ENCODE data around the gene TBC1D9. TPM values are rescaled to one million over a fixed set of nuclear protein-coding genes. Genes with fewer than 3 reads are reported as not detected.

TBC1D9 gene
- total and polyA plus RNA-seq, 2 of the 13 experiments (the other 11 are each of a cell fraction or from before 2014, with no cell fraction given): 11.9 to 12.2 TPM

DNA sequence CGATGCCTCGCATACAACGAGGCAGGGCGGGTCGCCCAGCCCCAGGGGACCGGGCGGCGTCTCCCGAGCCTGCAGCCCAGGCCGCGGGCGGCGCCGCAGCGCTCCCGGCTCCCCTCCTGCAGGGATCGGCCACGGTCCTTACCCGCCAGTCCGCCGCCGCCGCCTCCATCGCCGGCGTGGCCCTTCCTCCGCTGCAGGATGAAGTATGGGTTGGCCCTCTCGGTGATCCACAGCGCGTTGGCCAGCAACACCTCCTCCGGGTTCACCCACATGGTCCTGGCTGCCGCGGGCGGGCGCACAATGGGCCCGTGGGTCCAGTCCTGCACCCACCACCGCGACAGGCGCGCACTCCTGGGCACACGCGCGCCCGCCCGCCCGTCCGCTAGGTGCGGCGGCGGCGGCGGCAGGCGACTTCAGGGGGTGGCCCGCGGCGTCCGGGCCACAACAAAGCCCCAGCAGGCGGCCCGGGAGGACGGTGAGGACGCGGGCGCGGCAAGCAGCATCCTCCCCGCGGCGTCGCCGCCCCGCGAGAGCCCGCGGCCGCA, 339 bp downstream of the TBC1D9 start (continued):
- TF ChIP-seq, protein P1, sequence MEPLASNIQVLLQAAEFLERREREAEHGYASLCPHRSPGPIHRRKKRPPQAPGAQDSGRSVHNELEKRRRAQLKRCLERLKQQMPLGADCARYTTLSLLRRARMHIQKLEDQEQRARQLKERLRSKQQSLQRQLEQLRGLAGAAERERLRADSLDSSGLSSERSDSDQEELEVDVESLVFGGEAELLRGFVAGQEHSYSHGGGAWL (CRISPR knock-in tag; IDR thresholded peaks at IDR 0.05): 0 out of 2 replicates have a peak, but pooled peaks have one; percentile 42
- TF ChIP-seq MBD4 (IDR thresholded peaks at IDR 0.05; ENCODE audit: borderline replicate concordance, low read length) (no peak), ZMYM2 (CRISPR knock-in tag; IDR thresholded peaks at IDR 0.05) (no peak), NR3C1 (CRISPR knock-in tag; IDR thresholded peaks at IDR 0.05) (no peak), ZSCAN22 (CRISPR knock-in tag; IDR thresholded peaks at IDR 0.05) (no peak), ZBTB8A (CRISPR knock-in tag; IDR thresholded peaks at IDR 0.05; ENCODE audit: borderline replicate concordance, low read depth) (0 out of 2 replicates have a peak, but pooled peaks have one; percentile 2), ZNF768 (CRISPR knock-in tag; IDR thresholded peaks at IDR 0.05) (peak; percentile 43), JARID2 (CRISPR knock-in tag; IDR thresholded peaks at IDR 0.05; ENCODE audit: insufficient replicate concordance) (no peak), SMARCE1 (IDR thresholded peaks at IDR 0.05; ENCODE audit: borderline replicate concordance) (no peak), GATAD1 (CRISPR knock-in tag; IDR thresholded peaks at IDR 0.05) (no peak), YEATS4 (CRISPR knock-in tag; IDR thresholded peaks at IDR 0.05; ENCODE audit: borderline replicate concordance) (peak; percentile 73), IRF2 (CRISPR knock-in tag; IDR thresholded peaks at IDR 0.05) (no peak)
- TF ChIP-seq, protein P2, sequence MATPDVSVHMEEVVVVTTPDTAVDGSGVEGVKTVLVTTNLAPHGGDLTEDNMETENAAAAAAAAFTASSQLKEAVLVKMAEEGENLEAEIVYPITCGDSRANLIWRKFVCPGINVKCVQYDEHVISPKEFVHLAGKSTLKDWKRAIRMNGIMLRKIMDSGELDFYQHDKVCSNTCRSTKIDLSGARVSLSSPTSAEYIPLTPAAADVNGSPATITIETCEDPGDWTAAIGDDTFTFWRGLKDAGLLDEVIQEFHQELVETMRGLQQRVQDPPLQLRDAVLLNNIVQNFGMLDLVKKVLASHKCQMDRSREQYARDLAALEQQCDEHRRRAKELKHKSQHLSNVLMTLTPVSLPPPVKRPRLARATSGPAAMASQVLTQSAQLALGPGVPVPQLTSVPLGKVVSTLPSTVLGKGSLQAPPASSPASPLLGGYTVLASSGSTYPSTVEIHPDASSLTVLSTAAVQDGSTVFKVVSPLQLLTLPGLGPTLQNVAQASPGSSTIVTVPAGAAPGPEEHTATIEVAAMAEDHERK (CRISPR knock-in tag; IDR thresholded peaks at IDR 0.05; ENCODE audit: low read depth): no peak
- TF ChIP-seq, protein P3, sequence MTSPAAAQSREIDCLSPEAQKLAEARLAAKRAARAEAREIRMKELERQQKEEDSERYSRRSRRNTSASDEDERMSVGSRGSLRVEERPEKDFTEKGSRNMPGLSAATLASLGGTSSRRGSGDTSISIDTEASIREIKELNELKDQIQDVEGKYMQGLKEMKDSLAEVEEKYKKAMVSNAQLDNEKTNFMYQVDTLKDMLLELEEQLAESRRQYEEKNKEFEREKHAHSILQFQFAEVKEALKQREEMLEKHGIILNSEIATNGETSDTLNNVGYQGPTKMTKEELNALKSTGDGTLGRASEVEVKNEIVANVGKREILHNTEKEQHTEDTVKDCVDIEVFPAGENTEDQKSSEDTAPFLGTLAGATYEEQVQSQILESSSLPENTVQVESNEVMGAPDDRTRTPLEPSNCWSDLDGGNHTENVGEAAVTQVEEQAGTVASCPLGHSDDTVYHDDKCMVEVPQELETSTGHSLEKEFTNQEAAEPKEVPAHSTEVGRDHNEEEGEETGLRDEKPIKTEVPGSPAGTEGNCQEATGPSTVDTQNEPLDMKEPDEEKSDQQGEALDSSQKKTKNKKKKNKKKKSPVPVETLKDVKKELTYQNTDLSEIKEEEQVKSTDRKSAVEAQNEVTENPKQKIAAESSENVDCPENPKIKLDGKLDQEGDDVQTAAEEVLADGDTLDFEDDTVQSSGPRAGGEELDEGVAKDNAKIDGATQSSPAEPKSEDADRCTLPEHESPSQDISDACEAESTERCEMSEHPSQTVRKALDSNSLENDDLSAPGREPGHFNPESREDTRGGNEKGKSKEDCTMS (CRISPR knock-in tag; conservative IDR thresholded peaks at IDR 0.05): no peak
- TF ChIP-seq, protein P4, sequence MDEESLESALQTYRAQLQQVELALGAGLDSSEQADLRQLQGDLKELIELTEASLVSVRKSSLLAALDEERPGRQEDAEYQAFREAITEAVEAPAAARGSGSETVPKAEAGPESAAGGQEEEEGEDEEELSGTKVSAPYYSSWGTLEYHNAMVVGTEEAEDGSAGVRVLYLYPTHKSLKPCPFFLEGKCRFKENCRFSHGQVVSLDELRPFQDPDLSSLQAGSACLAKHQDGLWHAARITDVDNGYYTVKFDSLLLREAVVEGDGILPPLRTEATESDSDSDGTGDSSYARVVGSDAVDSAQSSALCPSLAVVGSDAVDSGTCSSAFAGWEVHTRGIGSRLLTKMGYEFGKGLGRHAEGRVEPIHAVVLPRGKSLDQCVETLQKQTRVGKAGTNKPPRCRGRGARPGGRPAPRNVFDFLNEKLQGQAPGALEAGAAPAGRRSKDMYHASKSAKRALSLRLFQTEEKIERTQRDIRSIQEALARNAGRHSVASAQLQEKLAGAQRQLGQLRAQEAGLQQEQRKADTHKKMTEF (CRISPR knock-in tag; IDR thresholded peaks at IDR 0.05): no peak
- TF ChIP-seq, protein P5, sequence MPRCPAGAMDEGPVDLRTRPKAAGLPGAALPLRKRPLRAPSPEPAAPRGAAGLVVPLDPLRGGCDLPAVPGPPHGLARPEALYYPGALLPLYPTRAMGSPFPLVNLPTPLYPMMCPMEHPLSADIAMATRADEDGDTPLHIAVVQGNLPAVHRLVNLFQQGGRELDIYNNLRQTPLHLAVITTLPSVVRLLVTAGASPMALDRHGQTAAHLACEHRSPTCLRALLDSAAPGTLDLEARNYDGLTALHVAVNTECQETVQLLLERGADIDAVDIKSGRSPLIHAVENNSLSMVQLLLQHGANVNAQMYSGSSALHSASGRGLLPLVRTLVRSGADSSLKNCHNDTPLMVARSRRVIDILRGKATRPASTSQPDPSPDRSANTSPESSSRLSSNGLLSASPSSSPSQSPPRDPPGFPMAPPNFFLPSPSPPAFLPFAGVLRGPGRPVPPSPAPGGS (CRISPR knock-in tag; IDR thresholded peaks at IDR 0.05): 0 out of 2 replicates have a peak, but pooled peaks have one; percentile 32
- TF ChIP-seq, protein P6, sequence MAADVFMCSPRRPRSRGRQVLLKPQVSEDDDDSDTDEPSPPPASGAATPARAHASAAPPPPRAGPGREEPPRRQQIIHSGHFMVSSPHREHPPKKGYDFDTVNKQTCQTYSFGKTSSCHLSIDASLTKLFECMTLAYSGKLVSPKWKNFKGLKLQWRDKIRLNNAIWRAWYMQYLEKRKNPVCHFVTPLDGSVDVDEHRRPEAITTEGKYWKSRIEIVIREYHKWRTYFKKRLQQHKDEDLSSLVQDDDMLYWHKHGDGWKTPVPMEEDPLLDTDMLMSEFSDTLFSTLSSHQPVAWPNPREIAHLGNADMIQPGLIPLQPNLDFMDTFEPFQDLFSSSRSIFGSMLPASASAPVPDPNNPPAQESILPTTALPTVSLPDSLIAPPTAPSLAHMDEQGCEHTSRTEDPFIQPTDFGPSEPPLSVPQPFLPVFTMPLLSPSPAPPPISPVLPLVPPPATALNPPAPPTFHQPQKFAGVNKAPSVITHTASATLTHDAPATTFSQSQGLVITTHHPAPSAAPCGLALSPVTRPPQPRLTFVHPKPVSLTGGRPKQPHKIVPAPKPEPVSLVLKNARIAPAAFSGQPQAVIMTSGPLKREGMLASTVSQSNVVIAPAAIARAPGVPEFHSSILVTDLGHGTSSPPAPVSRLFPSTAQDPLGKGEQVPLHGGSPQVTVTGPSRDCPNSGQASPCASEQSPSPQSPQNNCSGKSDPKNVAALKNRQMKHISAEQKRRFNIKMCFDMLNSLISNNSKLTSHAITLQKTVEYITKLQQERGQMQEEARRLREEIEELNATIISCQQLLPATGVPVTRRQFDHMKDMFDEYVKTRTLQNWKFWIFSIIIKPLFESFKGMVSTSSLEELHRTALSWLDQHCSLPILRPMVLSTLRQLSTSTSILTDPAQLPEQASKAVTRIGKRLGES (CRISPR knock-in tag; IDR thresholded peaks at IDR 0.05; ENCODE audit: borderline replicate concordance): no peak

Measured in HepG2 (cell line).